Tibial nerve (tissue), 4 donors: ENCODE data around the gene GNB1L.

ENCODE experiments used
- EP300 ChIP-seq, 2 donors: sonication (generic); formaldehyde crosslinking; IDR thresholded peaks; one replicate each; pipeline ENCODE4 v1.6.1; 2017; ENCODE audit warnings: antibody characterized with exemption in 2 of 2, mild to moderate bottlenecking in 1 of 2
- POLR2A ChIP-seq, 2 donors: fragments of 450-650 bp; IDR thresholded peaks; one replicate each; pipeline ENCODE4 v1.6.1; 2017; ENCODE audit warnings: antibody characterized with exemption in 2 of 2, mild to moderate bottlenecking in 2 of 2, moderate library complexity in 2 of 2
- TF ChIP-seq, protein P1 (sequence below), 5 experiments: fragments of 200-600 bp in 3 of 5; fragments of 450-650 bp in 2 of 5; sonication (generic) in 3 of 5; IDR thresholded peaks; one replicate each; pipeline ENCODE4 v1.5.1; 2016 to 2019; ENCODE audit warnings: antibody characterized with exemption in 5 of 5, mild to moderate bottlenecking in 3 of 5, moderate library complexity in 2 of 5

DNA sequence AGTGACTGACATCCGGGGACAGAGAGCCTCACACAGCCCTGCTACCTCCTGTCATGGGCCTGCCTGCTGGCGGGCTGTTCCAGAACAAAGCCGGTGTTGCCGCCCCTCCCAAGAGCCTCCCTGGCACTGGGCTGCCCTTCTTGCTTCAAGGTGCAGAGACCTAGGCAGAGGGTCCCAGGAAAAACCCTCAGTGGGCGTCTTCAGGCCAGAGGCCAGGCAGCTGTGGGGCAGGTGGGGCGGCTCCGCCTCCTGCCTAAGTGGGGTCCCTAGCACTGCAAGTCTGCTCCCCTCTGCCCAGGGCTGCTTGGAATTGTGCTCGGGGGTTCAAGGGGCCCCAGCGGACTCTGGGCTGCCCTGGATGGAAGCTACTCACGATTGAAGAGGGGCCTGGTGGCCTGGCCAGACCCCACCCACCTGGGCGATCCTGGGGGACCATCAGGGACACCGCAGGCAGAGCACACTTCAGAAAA is 20.4 kb upstream of the GNB1L start:
- TF ChIP-seq EP300 (IDR thresholded peaks at IDR 0.05) (no peak), POLR2A (IDR thresholded peaks at IDR 0.05) (no peak)
- TF ChIP-seq, protein P1, sequence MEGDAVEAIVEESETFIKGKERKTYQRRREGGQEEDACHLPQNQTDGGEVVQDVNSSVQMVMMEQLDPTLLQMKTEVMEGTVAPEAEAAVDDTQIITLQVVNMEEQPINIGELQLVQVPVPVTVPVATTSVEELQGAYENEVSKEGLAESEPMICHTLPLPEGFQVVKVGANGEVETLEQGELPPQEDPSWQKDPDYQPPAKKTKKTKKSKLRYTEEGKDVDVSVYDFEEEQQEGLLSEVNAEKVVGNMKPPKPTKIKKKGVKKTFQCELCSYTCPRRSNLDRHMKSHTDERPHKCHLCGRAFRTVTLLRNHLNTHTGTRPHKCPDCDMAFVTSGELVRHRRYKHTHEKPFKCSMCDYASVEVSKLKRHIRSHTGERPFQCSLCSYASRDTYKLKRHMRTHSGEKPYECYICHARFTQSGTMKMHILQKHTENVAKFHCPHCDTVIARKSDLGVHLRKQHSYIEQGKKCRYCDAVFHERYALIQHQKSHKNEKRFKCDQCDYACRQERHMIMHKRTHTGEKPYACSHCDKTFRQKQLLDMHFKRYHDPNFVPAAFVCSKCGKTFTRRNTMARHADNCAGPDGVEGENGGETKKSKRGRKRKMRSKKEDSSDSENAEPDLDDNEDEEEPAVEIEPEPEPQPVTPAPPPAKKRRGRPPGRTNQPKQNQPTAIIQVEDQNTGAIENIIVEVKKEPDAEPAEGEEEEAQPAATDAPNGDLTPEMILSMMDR (IDR thresholded peaks at IDR 0.05): no peak
